ENCODE results near the gene LGALS7. TPM values are rescaled to one million over a fixed set of nuclear protein-coding genes. Genes with fewer than 3 reads are reported as not detected.

The LGALS7 gene
- total and polyA plus RNA-seq, 2 of the 4 experiments (the other 2 are of a cell fraction), result not detected

DNA sequence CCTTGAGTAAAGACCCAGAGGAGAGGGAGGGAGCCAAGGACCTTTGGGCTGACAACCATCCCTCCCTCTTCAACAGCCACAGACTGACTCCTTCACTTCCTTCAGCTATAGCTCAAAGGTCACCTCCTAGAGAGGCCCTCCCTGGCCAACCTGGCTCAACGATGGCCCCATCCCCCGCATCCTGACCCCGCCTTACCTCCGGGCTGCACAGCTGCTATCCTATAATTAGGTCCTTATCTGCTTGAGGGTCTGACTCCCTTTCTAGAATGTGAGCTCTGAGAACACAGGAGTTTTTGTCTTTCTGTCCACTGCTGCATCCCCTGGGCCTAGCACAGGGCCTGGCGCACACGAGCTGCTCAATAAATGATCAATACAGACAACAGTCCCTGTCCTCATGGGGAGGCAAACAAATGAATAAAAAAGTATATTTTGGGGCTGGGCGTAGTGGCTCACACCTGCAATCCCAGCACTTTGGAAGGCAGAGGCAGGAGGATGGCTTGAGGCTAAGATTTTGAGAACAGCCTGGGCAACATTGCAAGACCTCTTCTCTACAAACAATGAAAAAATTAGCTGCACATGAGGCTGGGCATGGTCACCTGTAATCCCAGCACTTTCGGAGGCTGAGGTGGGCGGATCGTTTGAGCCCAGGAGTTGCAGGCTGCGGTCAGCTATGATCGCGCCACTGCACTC lies 46.1 kb upstream of the LGALS7 start:
- H2AK9ac ChIP-seq (replicated peaks; ENCODE audit: low read depth, low read length, poor library complexity), result no peak overlapping the region
- H4K8ac ChIP-seq (ENCODE audit: low read depth in 2 of 2, low read length in 2 of 2), result no peak overlapping the region

More for the DNA sequence above, 46.1 kb upstream of the LGALS7 start:
- ATAC-seq (ENCODE audit: low read depth) (no peak), DNase-seq (no peak)
- Histone ChIP-seq H2BK5ac (ENCODE audit: low read depth, low read length, poor library complexity, severe bottlenecking) (no peak overlapping the region), H3K14ac (replicated peaks; ENCODE audit: low read depth, low read length) (no peak overlapping the region), H3K9ac (ENCODE audit: low read depth, low read length) (no peak overlapping the region), H2BK120ac (ENCODE audit: low read depth, low read length) (no peak overlapping the region), H3K4ac (ENCODE audit: low read depth, low read length) (no peak overlapping the region), H2BK20ac (ENCODE audit: low read depth, low read length) (no peak overlapping the region), H4K5ac (ENCODE audit: low read depth, low read length) (no peak overlapping the region), H2AFZ (replicated peaks; ENCODE audit: low read length, poor library complexity) (peak overlapping the region; percentile 41), H3K9me3 (ENCODE audit: control insufficient read depth, insufficient read depth, low read length) (no peaks in the 10 kb centered on the region; the same call in 1 of the 2 replicates), H2AK5ac (ENCODE audit: low read depth, low read length) (no peak overlapping the region), H3K56ac (ENCODE audit: extremely low read depth, insufficient read depth, low read length) (no peak overlapping the region), H3K23ac (ENCODE audit: low read depth, low read length) (no peak overlapping the region), H3K18ac (ENCODE audit: low read depth, low read length) (no peak overlapping the region), H3K4me3 (ENCODE audit: insufficient read depth, low read depth, low read length) (no peak overlapping the region), H3K79me1 (ENCODE audit: low read depth in 1 of 2, low read length in 2 of 2) (peaks cover 0 to 4% of the 10 kb centered on the region in 2 experiments; a peak in 1 of 4 replicates), H4K91ac (ENCODE audit: insufficient read depth, low read depth, low read length) (no peak overlapping the region), H3K27me3 (ENCODE audit: control insufficient read depth, insufficient read depth, low read length) (no peaks in the 10 kb centered on the region), H3K9me1 (ENCODE audit: insufficient read depth, low read length) (0 out of 2 replicates have a peak, but pooled peaks cover 7% of the 10 kb centered on the region), H3K4me1 (ENCODE audit: control insufficient read depth, insufficient read depth, low read length) (no peaks in the 10 kb centered on the region), H2BK15ac (ENCODE audit: low read depth, low read length) (no peak overlapping the region), H3K36me3 (ENCODE audit: control insufficient read depth, insufficient read depth, low read length) (peaks cover 35% of the 10 kb centered on the region), H3K27ac (ENCODE audit: insufficient read depth, low read length) (no peak overlapping the region), H3K4me2 (ENCODE audit: low read depth, low read length) (no peak overlapping the region), H4K20me1 (ENCODE audit: insufficient read depth, low read length) (no peaks in the 10 kb centered on the region)
- intact Hi-C loops (cut with micrococcal nuclease), result no loop called here
- CTCF ChIA-PET, result no interaction called here
- no TSS peak for BruUV-seq (replicated peaks)
- 87% methylated on average over 3 of the region's 13 CpGs; no CpG with 5 or more reads in 1 of the 2 experiments for WGBS, 2 experiments (ENCODE audit: extremely low coverage in 2 of 2, insufficient read length in 1 of 2)
- in situ Hi-C loops (cut with MboI; ENCODE audit: low sequenced_read_pairs), result no loop called here
- POLR2A ChIA-PET (ENCODE audit: unreplicated experiment), result no interaction called here
- TF ChIP-seq RAD21 (IDR thresholded peaks at IDR 0.05; ENCODE audit: low read length) (no peak), NFE2L2 (IDR thresholded peaks at IDR 0.05; ENCODE audit: low read depth, low read length) (no peak), MAFK (IDR thresholded peaks at IDR 0.05; ENCODE audit: low read depth, low read length) (no peak), SMC3 (IDR thresholded peaks at IDR 0.05; ENCODE audit: low read depth, low read length) (no peak), POLR2A (IDR thresholded peaks at IDR 0.05; ENCODE audit: low read depth, low read length) (no peak), RFX5 (IDR thresholded peaks at IDR 0.05; ENCODE audit: low read depth, low read length) (no peak), BHLHE40 (IDR thresholded peaks at IDR 0.05; ENCODE audit: low read depth, low read length) (no peak), ELK1 (IDR thresholded peaks at IDR 0.05; ENCODE audit: borderline replicate concordance, low read depth, low read length) (no peak), MAZ (IDR thresholded peaks at IDR 0.05; ENCODE audit: borderline replicate concordance, low read depth, low read length) (no peak), FOS (IDR thresholded peaks at IDR 0.05; ENCODE audit: low read depth, low read length) (no peak), CEBPB (IDR thresholded peaks at IDR 0.05; ENCODE audit: low read depth, low read length) (no peak), USF2 (IDR thresholded peaks at IDR 0.05; ENCODE audit: low read depth, low read length) (no peak)
- TF ChIP-seq, protein P1, sequence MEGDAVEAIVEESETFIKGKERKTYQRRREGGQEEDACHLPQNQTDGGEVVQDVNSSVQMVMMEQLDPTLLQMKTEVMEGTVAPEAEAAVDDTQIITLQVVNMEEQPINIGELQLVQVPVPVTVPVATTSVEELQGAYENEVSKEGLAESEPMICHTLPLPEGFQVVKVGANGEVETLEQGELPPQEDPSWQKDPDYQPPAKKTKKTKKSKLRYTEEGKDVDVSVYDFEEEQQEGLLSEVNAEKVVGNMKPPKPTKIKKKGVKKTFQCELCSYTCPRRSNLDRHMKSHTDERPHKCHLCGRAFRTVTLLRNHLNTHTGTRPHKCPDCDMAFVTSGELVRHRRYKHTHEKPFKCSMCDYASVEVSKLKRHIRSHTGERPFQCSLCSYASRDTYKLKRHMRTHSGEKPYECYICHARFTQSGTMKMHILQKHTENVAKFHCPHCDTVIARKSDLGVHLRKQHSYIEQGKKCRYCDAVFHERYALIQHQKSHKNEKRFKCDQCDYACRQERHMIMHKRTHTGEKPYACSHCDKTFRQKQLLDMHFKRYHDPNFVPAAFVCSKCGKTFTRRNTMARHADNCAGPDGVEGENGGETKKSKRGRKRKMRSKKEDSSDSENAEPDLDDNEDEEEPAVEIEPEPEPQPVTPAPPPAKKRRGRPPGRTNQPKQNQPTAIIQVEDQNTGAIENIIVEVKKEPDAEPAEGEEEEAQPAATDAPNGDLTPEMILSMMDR (conservative IDR thresholded peaks at IDR 0.05; ENCODE audit: low read depth, low read length), result no peak
- dilution Hi-C loops (cut with HindIII; ENCODE audit: low sequenced_read_pairs, unreplicated experiment), result no loop called here
